HepG2 (cell line): Measurements from ENCODE around the gene MRPL48. TPM values are rescaled to one million over a fixed set of nuclear protein-coding genes. Genes with fewer than 3 reads are reported as not detected.

Source experiments
- ELF1 ChIP-seq: sonication (generic); formaldehyde crosslinking; IDR thresholded peaks from 2 replicates; pipeline ENCODE4 v1.4.0; 2020; ENCODE audit warnings: missing genetic modification reagents
- EP300 ChIP-seq, 3 experiments: sonication (generic) in 1 of 3; formaldehyde crosslinking in 1 of 3; IDR thresholded peaks; 2 replicates each; pipeline versions ENCODE4 v1.5.1 to v1.6.1; 2011 to 2020; ENCODE audit warnings: low read depth in 2 of 3, low read length in 2 of 3, borderline replicate concordance in 1 of 3, improper control_type of control experiment in 1 of 3, mild to moderate bottlenecking in 1 of 3, missing genetic modification reagents in 1 of 3, moderate library complexity in 1 of 3
- HOMEZ ChIP-seq: IDR thresholded peaks from 2 replicates; pipeline ENCODE4 v1.6.1; 2016; ENCODE audit warnings: low read depth
- MYNN ChIP-seq: sonication (generic); formaldehyde crosslinking; IDR thresholded peaks from 2 replicates; pipeline ENCODE4 v1.4.0; 2020; ENCODE audit warnings: mild to moderate bottlenecking, low read depth, missing genetic modification reagents
- NFATC3 ChIP-seq: sonication (generic); formaldehyde crosslinking; IDR thresholded peaks from 2 replicates; pipeline ENCODE4 v1.5.1; 2020; ENCODE audit warnings: mild to moderate bottlenecking, missing genetic modification reagents
- NFYC ChIP-seq: IDR thresholded peaks from 2 replicates; pipeline ENCODE4 v1.6.1; 2016; ENCODE audit warnings: missing genetic modification reagents, missing compliant biosample characterization
- PTBP1 ChIP-seq: fragments of 200-400 bp; formaldehyde crosslinking; IDR thresholded peaks from 2 replicates; pipeline ENCODE4 v1.6.1; 2018; ENCODE audit warnings: low read length, low read depth; ENCODE audit not compliant: poor library complexity, severe bottlenecking
- TCF12 ChIP-seq, 2 experiments: fragments of 450-650 bp in 1 of 2; sonication (generic) in 1 of 2; formaldehyde crosslinking in 1 of 2; IDR thresholded peaks; 2 replicates each; pipeline versions ENCODE4 v1.6.1 to v1.8.0; 2017 to 2022; ENCODE audit warnings: antibody characterized with exemption in 1 of 2, mild to moderate bottlenecking in 1 of 2, missing genetic modification reagents in 1 of 2, moderate library complexity in 1 of 2
- USF2 ChIP-seq, 2 experiments: sonication (generic) in 1 of 2; formaldehyde crosslinking in 1 of 2; IDR thresholded peaks; 2 replicates each; pipeline versions ENCODE4 v1.5.1 to v1.6.1; 2011 to 2020; ENCODE audit warnings: borderline replicate concordance in 1 of 2, low read depth in 1 of 2, low read length in 1 of 2, mild to moderate bottlenecking in 1 of 2, missing genetic modification reagents in 1 of 2, moderate library complexity in 1 of 2
- ZBTB14 ChIP-seq: sonication (generic); formaldehyde crosslinking; IDR thresholded peaks from 2 replicates; pipeline ENCODE4 v1.4.0; 2020; ENCODE audit warnings: missing genetic modification reagents
- ZBTB34 ChIP-seq: sonication (generic); formaldehyde crosslinking; IDR thresholded peaks from 2 replicates; pipeline ENCODE4 v1.8.0; 2022; ENCODE audit warnings: mild to moderate bottlenecking, missing genetic modification reagents
- ZNF513 ChIP-seq: sonication (generic); formaldehyde crosslinking; conservative IDR thresholded peaks from 2 replicates; pipeline ENCODE4 v1.5.0; 2020; ENCODE audit warnings: missing genetic modification reagents
- ZNF607 ChIP-seq: sonication (generic); formaldehyde crosslinking; IDR thresholded peaks from 2 replicates; pipeline ENCODE4 v1.5.1; 2020; ENCODE audit warnings: missing genetic modification reagents, mild to moderate bottlenecking, borderline replicate concordance
- ZNF674 ChIP-seq: sonication (generic); formaldehyde crosslinking; IDR thresholded peaks from 2 replicates; pipeline ENCODE4 v1.5.0; 2020; ENCODE audit warnings: low read depth, mild to moderate bottlenecking, missing genetic modification reagents
- ZNF770 ChIP-seq: sonication (generic); formaldehyde crosslinking; IDR thresholded peaks from 2 replicates; pipeline ENCODE4 v1.5.0; 2020; ENCODE audit warnings: mild to moderate bottlenecking, missing genetic modification reagents
- polyA plus RNA-seq, 8 experiments: library from polyadenylated mRNA; depleted of rRNA in 3 of 8; stranded (reverse) in 7 of 8; unstranded in 1 of 8; fragments of >200 nt; fragmentation: Illumina TruSeq in 4 of 8; extraction: Trizol in 4 of 8; gene quantifications; 2 replicates each; pipeline versions ENCODE4 v1.2.1 to v1.2.3, GENCODE V29; 2011 to 2016; ENCODE audit warnings: low read depth in 4 of 8, missing spikeins in 1 of 8, mixed read lengths in 1 of 8; ENCODE audit not compliant: insufficient read depth in 1 of 8
- total RNA-seq, 5 experiments: library from RNA; depleted of rRNA; stranded (reverse); fragments of >200 nt; fragmentation: Illumina TruSeq; extraction: Trizol; gene quantifications; 2 replicates each; pipeline ENCODE4 v1.2.3, GENCODE V29; 2016; ENCODE audit warnings: low read depth in 1 of 5

Gene MRPL48
- total and polyA plus RNA-seq, 2 of the 13 experiments (the other 11 are each of a cell fraction or from before 2014, with no cell fraction given), result 61.2 to 67.9 TPM

- TF ChIP-seq ZBTB34 (CRISPR knock-in tag) (no peak; the same call in 1 of the 2 replicates), PTBP1 (no peak), ZBTB14 (CRISPR knock-in tag) (no peak), ZNF674 (CRISPR knock-in tag) (peak; percentile 81; the same call in 1 of the 2 replicates), HOMEZ (CRISPR knock-in tag) (no peak), ZNF770 (CRISPR knock-in tag) (peak; percentile 74), ZNF513 (CRISPR knock-in tag) (no peak), TCF12 (IDR thresholded peaks at IDR 0.05) (no peak), TCF12 (CRISPR knock-in tag; IDR thresholded peaks at IDR 0.05) (0 out of 2 replicates have a peak, but pooled peaks have one; percentile 46), USF2 (IDR thresholded peaks at IDR 0.05; ENCODE audit: low read depth, low read length) (no peak), USF2 (CRISPR knock-in tag; IDR thresholded peaks at IDR 0.05; ENCODE audit: borderline replicate concordance) (peak; percentile 56), EP300 (IDR thresholded peaks at IDR 0.05; ENCODE audit: low read depth in 2 of 2, low read length in 2 of 2) (no peak; a peak in 1 of 4 replicates), EP300 (CRISPR knock-in tag; IDR thresholded peaks at IDR 0.05; ENCODE audit: borderline replicate concordance) (0 out of 2 replicates have a peak, but pooled peaks have one; percentile 59), MYNN (CRISPR knock-in tag) (no peak), ZNF607 (CRISPR knock-in tag) (peak; percentile 91; the same call in 1 of the 2 replicates), NFATC3 (CRISPR knock-in tag) (peak; percentile 97), NFYC (CRISPR knock-in tag) (0 out of 2 replicates have a peak, but pooled peaks have one; percentile 26), ELF1 (CRISPR knock-in tag) (peak; percentile 67; the same call in 1 of the 2 replicates)
Observed at GRCh38 chr11:73787643-73788558, at the start of gene MRPL48 (continued).
